ENCODE results near the gene PAQR7. TPM values are rescaled to one million over a fixed set of nuclear protein-coding genes. Genes with fewer than 3 reads are reported as not detected.

PAQR7 gene

DNA sequence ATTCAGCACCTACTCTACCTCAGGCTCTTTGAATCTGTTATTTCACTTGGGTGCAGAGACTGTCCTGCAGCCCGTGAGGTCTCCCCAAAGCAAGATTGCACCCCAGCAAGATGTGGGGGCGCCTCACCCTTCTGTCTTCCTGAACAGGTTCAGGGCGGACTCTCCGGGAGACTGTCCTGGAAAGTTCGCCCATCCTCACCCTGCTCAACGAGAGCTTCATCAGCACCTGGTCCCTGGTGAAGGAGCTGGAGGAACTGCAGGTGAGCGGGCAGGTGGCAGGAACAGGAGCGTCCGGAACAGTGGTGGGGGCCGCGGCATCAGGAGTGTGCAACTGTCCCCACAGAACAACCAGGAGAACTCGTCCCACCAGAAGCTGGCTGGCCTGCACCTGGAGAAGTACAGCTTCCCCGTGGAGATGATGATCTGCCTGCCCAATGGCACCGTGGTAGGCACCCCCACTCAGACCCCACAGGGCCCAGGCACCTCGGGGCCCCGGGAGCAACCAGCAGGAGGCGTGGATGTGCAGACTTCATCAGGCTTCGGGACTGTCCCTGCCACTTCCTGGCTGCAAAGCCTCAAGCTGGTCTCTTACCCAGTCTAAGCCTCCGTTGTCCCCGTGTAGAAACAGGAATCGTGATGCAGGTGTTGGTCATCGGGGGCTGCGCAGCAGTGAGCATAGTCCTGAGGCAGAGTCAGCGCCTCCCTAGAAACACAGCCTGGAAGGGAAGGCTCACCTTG, 61.6 kb downstream of the PAQR7 start:
- no peak for TF ChIP-seq GABPA (IDR thresholded peaks at IDR 0.05; ENCODE audit: low read depth)
- TF ChIP-seq POLR2AphosphoS5 (IDR thresholded peaks at IDR 0.05; ENCODE audit: low read depth) = no peak
- TF ChIP-seq, protein P1, sequence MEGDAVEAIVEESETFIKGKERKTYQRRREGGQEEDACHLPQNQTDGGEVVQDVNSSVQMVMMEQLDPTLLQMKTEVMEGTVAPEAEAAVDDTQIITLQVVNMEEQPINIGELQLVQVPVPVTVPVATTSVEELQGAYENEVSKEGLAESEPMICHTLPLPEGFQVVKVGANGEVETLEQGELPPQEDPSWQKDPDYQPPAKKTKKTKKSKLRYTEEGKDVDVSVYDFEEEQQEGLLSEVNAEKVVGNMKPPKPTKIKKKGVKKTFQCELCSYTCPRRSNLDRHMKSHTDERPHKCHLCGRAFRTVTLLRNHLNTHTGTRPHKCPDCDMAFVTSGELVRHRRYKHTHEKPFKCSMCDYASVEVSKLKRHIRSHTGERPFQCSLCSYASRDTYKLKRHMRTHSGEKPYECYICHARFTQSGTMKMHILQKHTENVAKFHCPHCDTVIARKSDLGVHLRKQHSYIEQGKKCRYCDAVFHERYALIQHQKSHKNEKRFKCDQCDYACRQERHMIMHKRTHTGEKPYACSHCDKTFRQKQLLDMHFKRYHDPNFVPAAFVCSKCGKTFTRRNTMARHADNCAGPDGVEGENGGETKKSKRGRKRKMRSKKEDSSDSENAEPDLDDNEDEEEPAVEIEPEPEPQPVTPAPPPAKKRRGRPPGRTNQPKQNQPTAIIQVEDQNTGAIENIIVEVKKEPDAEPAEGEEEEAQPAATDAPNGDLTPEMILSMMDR (IDR thresholded peaks at IDR 0.05; ENCODE audit: insufficient read depth, low read length) = no peak
- no peak for TF ChIP-seq SPI1 (IDR thresholded peaks at IDR 0.05; ENCODE audit: borderline replicate concordance, low read depth)
- TF ChIP-seq, protein P2, sequence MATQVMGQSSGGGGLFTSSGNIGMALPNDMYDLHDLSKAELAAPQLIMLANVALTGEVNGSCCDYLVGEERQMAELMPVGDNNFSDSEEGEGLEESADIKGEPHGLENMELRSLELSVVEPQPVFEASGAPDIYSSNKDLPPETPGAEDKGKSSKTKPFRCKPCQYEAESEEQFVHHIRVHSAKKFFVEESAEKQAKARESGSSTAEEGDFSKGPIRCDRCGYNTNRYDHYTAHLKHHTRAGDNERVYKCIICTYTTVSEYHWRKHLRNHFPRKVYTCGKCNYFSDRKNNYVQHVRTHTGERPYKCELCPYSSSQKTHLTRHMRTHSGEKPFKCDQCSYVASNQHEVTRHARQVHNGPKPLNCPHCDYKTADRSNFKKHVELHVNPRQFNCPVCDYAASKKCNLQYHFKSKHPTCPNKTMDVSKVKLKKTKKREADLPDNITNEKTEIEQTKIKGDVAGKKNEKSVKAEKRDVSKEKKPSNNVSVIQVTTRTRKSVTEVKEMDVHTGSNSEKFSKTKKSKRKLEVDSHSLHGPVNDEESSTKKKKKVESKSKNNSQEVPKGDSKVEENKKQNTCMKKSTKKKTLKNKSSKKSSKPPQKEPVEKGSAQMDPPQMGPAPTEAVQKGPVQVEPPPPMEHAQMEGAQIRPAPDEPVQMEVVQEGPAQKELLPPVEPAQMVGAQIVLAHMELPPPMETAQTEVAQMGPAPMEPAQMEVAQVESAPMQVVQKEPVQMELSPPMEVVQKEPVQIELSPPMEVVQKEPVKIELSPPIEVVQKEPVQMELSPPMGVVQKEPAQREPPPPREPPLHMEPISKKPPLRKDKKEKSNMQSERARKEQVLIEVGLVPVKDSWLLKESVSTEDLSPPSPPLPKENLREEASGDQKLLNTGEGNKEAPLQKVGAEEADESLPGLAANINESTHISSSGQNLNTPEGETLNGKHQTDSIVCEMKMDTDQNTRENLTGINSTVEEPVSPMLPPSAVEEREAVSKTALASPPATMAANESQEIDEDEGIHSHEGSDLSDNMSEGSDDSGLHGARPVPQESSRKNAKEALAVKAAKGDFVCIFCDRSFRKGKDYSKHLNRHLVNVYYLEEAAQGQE (IDR thresholded peaks at IDR 0.05; ENCODE audit: insufficient replicate concordance, low read depth) = no peak
- DNase-seq (ENCODE audit: low read depth in 1 of 2, low spot score in 1 of 2) = no peak
- Histone ChIP-seq H3K27ac (replicated peaks) (no peak overlapping the region), H3K27me3 (ENCODE audit: insufficient read depth, poor library complexity, severe bottlenecking) (no peaks in the 10 kb centered on the region), H3K4me3 (replicated peaks; ENCODE audit: insufficient read depth, low read length) (no peak overlapping the region)

DNA sequence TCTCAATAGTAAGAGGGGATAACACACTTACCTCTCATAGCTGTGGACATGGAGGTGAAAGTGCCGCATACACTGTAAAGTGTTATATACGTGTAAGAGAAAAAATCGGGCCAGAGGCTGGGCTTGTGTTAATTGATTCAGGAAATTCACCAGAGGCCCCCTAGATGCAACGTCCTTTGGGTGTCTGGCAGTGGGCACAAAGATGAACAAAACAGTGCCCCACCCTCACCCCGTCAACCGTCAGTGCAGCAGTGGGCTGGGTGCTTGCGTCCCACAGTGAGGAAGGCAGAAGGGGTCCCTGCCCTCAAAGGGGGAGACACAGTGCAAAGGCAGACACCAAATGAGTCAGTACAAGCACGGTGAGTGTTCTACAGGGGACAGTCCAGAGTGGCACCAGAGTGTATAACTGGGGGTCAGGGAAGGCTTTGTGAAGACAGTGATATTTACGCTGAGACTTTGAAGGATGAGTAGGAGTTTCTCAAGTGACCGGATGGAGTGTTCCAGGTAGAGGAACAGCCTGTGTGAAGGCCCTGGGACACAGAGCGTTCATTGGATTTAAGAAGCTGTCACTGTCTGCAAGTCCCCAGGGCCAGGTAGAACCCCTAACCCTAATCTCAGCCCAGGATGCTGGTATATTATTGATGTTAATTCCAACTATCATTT, 62.3 kb downstream of the PAQR7 start:
- no peak overlapping the region for H3K27ac ChIP-seq (replicated peaks)
- DNase-seq (ENCODE audit: low read depth in 1 of 2, low spot score in 1 of 2) = no peak
- H3K27me3 ChIP-seq (ENCODE audit: insufficient read depth, poor library complexity, severe bottlenecking) = no peaks in the 10 kb centered on the region

More for the DNA sequence above, 62.3 kb downstream of the PAQR7 start:
- TF ChIP-seq, protein P2 (IDR thresholded peaks at IDR 0.05; ENCODE audit: insufficient replicate concordance, low read depth) = no peak
- no peak for TF ChIP-seq SPI1 (IDR thresholded peaks at IDR 0.05; ENCODE audit: borderline replicate concordance, low read depth)
- TF ChIP-seq POLR2AphosphoS5 (IDR thresholded peaks at IDR 0.05; ENCODE audit: low read depth) = no peak
- TF ChIP-seq, protein P1 (IDR thresholded peaks at IDR 0.05; ENCODE audit: insufficient read depth, low read length) = no peak
- TF ChIP-seq GABPA (IDR thresholded peaks at IDR 0.05; ENCODE audit: low read depth) = no peak
- H3K4me3 ChIP-seq (replicated peaks; ENCODE audit: insufficient read depth, low read length) = no peak overlapping the region

Small RNAs within 50 kb of the gene (microRNA-seq; reads per million reads assigned to microRNA genes)
- gene MIR3917 = not detected
